ENCODE results near the gene ABHD16B. TPM values are rescaled to one million over a fixed set of nuclear protein-coding genes. Genes with fewer than 3 reads are reported as not detected.
A peak's percentile ranks its signal among the peaks of the same experiment; 100 is the strongest.

ABHD16B gene
- total and polyA plus RNA-seq, 7 experiments from 2014 or later, result 0.24 to 1.1 (median 0.65) TPM; not detected in 4

GRCh38 chr20:63858393-63859165 is 2.7 kb upstream of the ABHD16B start:
- peak overlapping the region; percentile 17 for H3K4me3 ChIP-seq (ENCODE audit: low read length)
- no peaks in the 10 kb centered on the region for H3K27me3 Mint-ChIP-seq
- H3K4me3 Mint-ChIP-seq, result peak overlapping the region in 9 of 10 donors; percentile 14 to 74 (median 57)

GRCh38 chr20:63859166-63859699 is 2.1 kb upstream of the ABHD16B start:
- Mint-ChIP-seq H3K4me1 (peaks cover 23 to 41% (median 34%) of the 10 kb centered on the region in 7 donors), H3K27ac (peak overlapping the region; percentile 46 to 87 (median 69)), H3K36me3 (peaks cover 0 to 13% (median 8%) of the 10 kb centered on the region in 5 donors), H3K4me3 (peak overlapping the region in 7 of 10 donors; percentile 13 to 74 (median 63)), H3K27me3 (no peaks in the 10 kb centered on the region), H3K9me3 (no peaks in the 10 kb centered on the region)
- Histone ChIP-seq H3K27me3 (ENCODE audit: control insufficient read depth in 2 of 2, insufficient read depth in 2 of 2, low read length in 2 of 2) (no peaks in the 10 kb centered on the region), H3K4me1 (ENCODE audit: control insufficient read depth in 2 of 2, insufficient read depth in 2 of 2, low read length in 2 of 2) (peaks cover 22 to 32% of the 10 kb centered on the region in 2 donors), H3K9me3 (ENCODE audit: control insufficient read depth in 2 of 3, low read length in 3 of 3) (no peaks in the 10 kb centered on the region), H3K4me3 (ENCODE audit: low read length) (no peak overlapping the region), H3K27ac (ENCODE audit: low read depth, low read length) (peak overlapping the region; percentile 44), H3K36me3 (ENCODE audit: control insufficient read depth in 2 of 3, insufficient read depth in 3 of 3, low read length in 3 of 3) (peaks cover 0 to 10% (median 0%) of the 10 kb centered on the region in 3 experiments)
- ATAC-seq, result no peak
- POLR2A ChIA-PET, result no interaction called here
- CTCF ChIA-PET, result no interaction called here
- no peak for DNase-seq
- intact Hi-C loops (cut with micrococcal nuclease), result no loop called here

More at GRCh38 chr20:63858393-63859165, 2.7 kb upstream of the ABHD16B start:
- peak; percentile 5 for ATAC-seq
- peaks cover 0 to 13% (median 3%) of the 10 kb centered on the region in 5 donors for H3K36me3 Mint-ChIP-seq
- Histone ChIP-seq H3K27me3 (ENCODE audit: control insufficient read depth in 2 of 2, insufficient read depth in 2 of 2, low read length in 2 of 2) (no peaks in the 10 kb centered on the region), H3K9me3 (ENCODE audit: control insufficient read depth in 2 of 3, low read length in 3 of 3) (no peaks in the 10 kb centered on the region), H3K4me1 (ENCODE audit: control insufficient read depth in 2 of 2, insufficient read depth in 2 of 2, low read length in 2 of 2) (peaks cover 19 to 30% of the 10 kb centered on the region in 2 donors), H3K27ac (ENCODE audit: low read depth, low read length) (peak overlapping the region; percentile 44), H3K36me3 (ENCODE audit: control insufficient read depth in 2 of 3, insufficient read depth in 3 of 3, low read length in 3 of 3) (peaks cover 0 to 10% (median 0%) of the 10 kb centered on the region in 3 experiments)
- CTCF ChIA-PET, result interaction anchor here (0.6 kb wide), 2 partner anchors 150 to 263 kb away, joined by 3 to 4 read pairs; partner anchors contain the start of genes ARFRP1 and ZGPAT
- H3K27ac Mint-ChIP-seq, result peak overlapping the region; percentile 46 to 87 (median 69)
- H3K9me3 Mint-ChIP-seq, result no peaks in the 10 kb centered on the region
- H3K4me1 Mint-ChIP-seq, result peaks cover 16 to 34% (median 32%) of the 10 kb centered on the region in 7 donors
- POLR2A ChIA-PET, result no interaction called here
- intact Hi-C loops (cut with micrococcal nuclease), result no loop called here
- DNase-seq, result no peak

GRCh38 chr20:63860325-63861051 is 810 bp upstream of the ABHD16B start:
- Histone ChIP-seq H3K36me3 (ENCODE audit: control insufficient read depth in 2 of 3, insufficient read depth in 3 of 3, low read length in 3 of 3) (peaks cover 0 to 10% (median 0%) of the 10 kb centered on the region in 3 experiments), H3K27me3 (ENCODE audit: control insufficient read depth in 2 of 2, insufficient read depth in 2 of 2, low read length in 2 of 2) (no peaks in the 10 kb centered on the region), H3K9me3 (ENCODE audit: control insufficient read depth in 2 of 3, low read length in 3 of 3) (no peaks in the 10 kb centered on the region), H3K4me3 (ENCODE audit: low read length) (no peak overlapping the region), H3K4me1 (ENCODE audit: control insufficient read depth in 2 of 2, insufficient read depth in 2 of 2, low read length in 2 of 2) (peaks cover 22 to 28% of the 10 kb centered on the region in 2 donors), H3K27ac (ENCODE audit: low read depth, low read length) (no peak overlapping the region)
- no peak for ATAC-seq
- Mint-ChIP-seq H3K9me3 (no peaks in the 10 kb centered on the region), H3K4me3 (peak overlapping the region in 2 of 10 donors; percentile 45 to 56), H3K27ac (peak overlapping the region in 1 of 9 donors; percentile 65), H3K27me3 (no peaks in the 10 kb centered on the region), H3K36me3 (peaks cover 0 to 13% (median 8%) of the 10 kb centered on the region in 5 donors), H3K4me1 (peaks cover 28 to 46% (median 39%) of the 10 kb centered on the region in 7 donors)
- no peak for DNase-seq
- intact Hi-C loops (cut with micrococcal nuclease), result loop anchor here (5.0 to 10.0 kb wide), 4 partner anchors 33 to 426 kb away; partner anchors contain the start of genes LIME1 (in 1 of the 2), SLC2A4RG (in 1 of the 2) and TCEA2 (in 1 of the 2)
- CTCF ChIA-PET, result no interaction called here
- POLR2A ChIA-PET, result no interaction called here

- H3K36me3 Mint-ChIP-seq, result peaks cover 0 to 13% (median 8%) of the 10 kb centered on the region in 5 donors
- peaks cover 26 to 32% of the 10 kb centered on the region in 2 donors for H3K4me1 ChIP-seq (ENCODE audit: control insufficient read depth in 2 of 2, insufficient read depth in 2 of 2, low read length in 2 of 2)
- H3K9me3 Mint-ChIP-seq, result no peaks in the 10 kb centered on the region
- no peak overlapping the region for H3K27ac Mint-ChIP-seq
- no peaks in the 10 kb centered on the region for H3K27me3 Mint-ChIP-seq
- H3K27ac ChIP-seq (ENCODE audit: low read depth, low read length), result no peak overlapping the region
- no peak for ATAC-seq
- DNase-seq, result no peak
- intact Hi-C loops (cut with micrococcal nuclease), result loop anchor here (2.0 to 10.0 kb wide), 5 partner anchors 31 to 427 kb away; partner anchors contain the start of genes LIME1 (in 1 of the 2), SLC2A4RG (in 1 of the 2), TCEA2 (in 1 of the 2) and ZBTB46 (in 1 of the 2)
- ChIA-PET POLR2A (interaction anchor here (0.8 kb wide), 1 partner anchor 33 kb away, joined by 3 read pairs; no protein-coding TSS in a partner anchor), CTCF (interaction anchor here (1.2 kb wide), 1 partner anchor 76 kb away, joined by 4 read pairs; no protein-coding TSS in a partner anchor)
- H3K27me3 ChIP-seq (ENCODE audit: control insufficient read depth in 2 of 2, insufficient read depth in 2 of 2, low read length in 2 of 2), result no peaks in the 10 kb centered on the region
- H3K4me1 Mint-ChIP-seq, result peaks cover 34 to 50% (median 47%) of the 10 kb centered on the region in 7 donors
- H3K9me3 ChIP-seq (ENCODE audit: control insufficient read depth in 2 of 3, low read length in 3 of 3), result no peaks in the 10 kb centered on the region
- H3K4me3 Mint-ChIP-seq, result no peak overlapping the region
- peaks cover 0 to 10% (median 0%) of the 10 kb centered on the region in 3 experiments for H3K36me3 ChIP-seq (ENCODE audit: control insufficient read depth in 2 of 3, insufficient read depth in 3 of 3, low read length in 3 of 3)
- H3K4me3 ChIP-seq (ENCODE audit: low read length), result no peak overlapping the region
These were observed 943 bp downstream of the ABHD16B start for GRCh38 chr20:63861981-63862901.

- Histone ChIP-seq H3K4me1 (ENCODE audit: control insufficient read depth in 2 of 2, insufficient read depth in 2 of 2, low read length in 2 of 2) (peaks cover 21 to 24% of the 10 kb centered on the region in 2 donors), H3K27ac (ENCODE audit: low read depth, low read length) (peak overlapping the region; percentile 84), H3K9me3 (ENCODE audit: control insufficient read depth in 2 of 3, low read length in 3 of 3) (no peaks in the 10 kb centered on the region), H3K4me3 (ENCODE audit: low read length) (peak overlapping the region; percentile 74), H3K36me3 (ENCODE audit: control insufficient read depth in 2 of 3, insufficient read depth in 3 of 3, low read length in 3 of 3) (peaks cover 0 to 11% (median 0%) of the 10 kb centered on the region in 3 experiments), H3K27me3 (ENCODE audit: control insufficient read depth in 2 of 2, insufficient read depth in 2 of 2, low read length in 2 of 2) (no peaks in the 10 kb centered on the region)
- Mint-ChIP-seq H3K4me1 (peaks cover 28 to 48% (median 43%) of the 10 kb centered on the region in 7 donors), H3K9me3 (no peaks in the 10 kb centered on the region), H3K36me3 (peaks cover 0 to 16% (median 12%) of the 10 kb centered on the region in 5 donors), H3K4me3 (peak overlapping the region; percentile 88 to 100 (median 98)), H3K27me3 (no peaks in the 10 kb centered on the region), H3K27ac (peak overlapping the region; percentile 91 to 99 (median 97))
- intact Hi-C loops (cut with micrococcal nuclease), result loop anchor here (2.0 to 10.0 kb wide), 5 partner anchors 32 to 428 kb away; partner anchors contain the start of genes LIME1 (in 1 of the 2), SLC2A4RG (in 1 of the 2), TCEA2 (in 1 of the 2) and ZBTB46 (in 1 of the 2)
- ChIA-PET POLR2A (interaction anchor here (1.0 to 2.8 kb wide), 5 partner anchors 8 to 342 kb away, joined by 3 to 12 read pairs (median 10); partner anchors contain the start of genes LIME1 and PPDPF), CTCF (interaction anchor here (0.7 to 2.5 kb wide), 4 partner anchors 16 to 325 kb away, joined by 3 to 7 read pairs (median 4); partner anchors contain the start of genes ARFRP1 and ZGPAT)
- no peak for DNase-seq
- no peak for ATAC-seq
These were observed 1.9 kb downstream of the ABHD16B start for GRCh38 chr20:63863021-63863797.
